CD14-positive monocyte (primary cell): ENCODE data around the gene SKA1. TPM values are rescaled to one million over a fixed set of nuclear protein-coding genes. Genes with fewer than 3 reads are reported as not detected.

ENCODE experiments used
- DNase-seq, 3 donors: peaks; one replicate each; pipeline ENCODE4 v3.0.0-alpha.2; 2011 to 2022
- H2AFZ ChIP-seq: 2 replicates; pipeline ENCODE4 v1.6.0; 2012; ENCODE audit warnings: mild to moderate bottlenecking, low read depth, low read length, inconsistent platforms; ENCODE audit not compliant: insufficient read depth, poor library complexity, severe bottlenecking
- H3K27ac ChIP-seq, 2 donors: 1 replicate in 1 of 2; 2 replicates in 1 of 2; pipeline ENCODE4 v1.5.1; 2012 to 2013; ENCODE audit warnings: low read length in 2 of 2, control low read depth in 1 of 2, inconsistent platforms in 1 of 2, low read depth in 1 of 2, mild to moderate bottlenecking in 1 of 2
- H3K27me3 ChIP-seq, 2 donors: one replicate each; pipeline versions ENCODE4 v1.6.0 to v1.6.1; 2011 to 2013; ENCODE audit warnings: low read length in 2 of 2; ENCODE audit not compliant: control insufficient read depth in 2 of 2, insufficient read depth in 2 of 2
- H3K36me3 ChIP-seq, 2 donors: replicated peaks in 1 of 2; 1 replicate in 1 of 2; 2 replicates in 1 of 2; pipeline versions ENCODE4 v1.5.1 to v1.6.1; 2012 to 2013; ENCODE audit warnings: low read length in 2 of 2, control low read depth in 1 of 2, inconsistent platforms in 1 of 2, mild to moderate bottlenecking in 1 of 2; ENCODE audit not compliant: insufficient read depth in 2 of 2, control insufficient read depth in 1 of 2
- H3K4me1 ChIP-seq, 2 donors: 1 replicate in 1 of 2; 2 replicates in 1 of 2; pipeline versions ENCODE4 v1.5.1 to v1.6.1; 2012 to 2013; ENCODE audit warnings: low read length in 2 of 2, control low read depth in 1 of 2, inconsistent platforms in 1 of 2, mild to moderate bottlenecking in 1 of 2, moderate library complexity in 1 of 2; ENCODE audit not compliant: insufficient read depth in 2 of 2, control insufficient read depth in 1 of 2
- H3K4me2 ChIP-seq: replicated peaks from 2 replicates; pipeline ENCODE3; 2012; ENCODE audit warnings: low read length, moderate library complexity, mild to moderate bottlenecking; ENCODE audit not compliant: poor library complexity, severe bottlenecking; ENCODE audit errors: extremely low read depth
- H3K4me3 ChIP-seq, 3 experiments: fragments of 200-600 bp in 1 of 3; sonication (generic) in 1 of 3; replicated peaks in 1 of 3; 1 replicate in 2 of 3; 2 replicates in 1 of 3; pipeline ENCODE4 v1.5.1; 2011 to 2013; ENCODE audit warnings: low read length in 3 of 3, mild to moderate bottlenecking in 3 of 3, control low read depth in 2 of 3, low read depth in 2 of 3, inconsistent platforms in 1 of 3, moderate library complexity in 1 of 3
- H3K79me2 ChIP-seq: 2 replicates; pipeline ENCODE4 v1.6.0; 2012; ENCODE audit warnings: mild to moderate bottlenecking, control low read depth, inconsistent platforms, low read length, moderate library complexity; ENCODE audit not compliant: insufficient read depth
- H3K9ac ChIP-seq: 2 replicates; pipeline ENCODE4 v1.6.0; 2017; ENCODE audit warnings: low read length, mild to moderate bottlenecking; ENCODE audit not compliant: insufficient read depth, poor library complexity, severe bottlenecking
- H3K9me3 ChIP-seq, 2 donors: replicated peaks in 1 of 2; 1 replicate in 1 of 2; 2 replicates in 1 of 2; pipeline versions ENCODE4 v1.5.1 to v1.6.1; 2012 to 2013; ENCODE audit warnings: low read length in 2 of 2, control low read depth in 1 of 2; ENCODE audit not compliant: control insufficient read depth in 1 of 2, insufficient read depth in 1 of 2
- H4K20me1 ChIP-seq: 2 replicates; pipeline ENCODE4 v1.6.0; 2012; ENCODE audit warnings: mild to moderate bottlenecking, low read length, control low read depth, moderate library complexity; ENCODE audit not compliant: insufficient read depth
- H3K27ac Mint-ChIP-seq, 7 donors: one replicate each; pipeline ENCODE4 v1.8.0; 2020; ENCODE audit warnings: mild to moderate bottlenecking in 7 of 7, mixed read lengths in 7 of 7, moderate library complexity in 6 of 7, inconsistent platforms in 2 of 7
- H3K27me3 Mint-ChIP-seq, 3 donors: one replicate each; pipeline ENCODE4 v1.8.0; 2021 to 2022; ENCODE audit warnings: low read depth in 3 of 3, mild to moderate bottlenecking in 3 of 3, mixed read lengths in 3 of 3, moderate library complexity in 3 of 3, inconsistent platforms in 1 of 3
- H3K36me3 Mint-ChIP-seq, 2 donors: one replicate each; pipeline ENCODE4 v1.8.0; 2020; ENCODE audit warnings: mixed read lengths in 2 of 2, inconsistent platforms in 1 of 2, mild to moderate bottlenecking in 1 of 2
- H3K4me1 Mint-ChIP-seq: one replicate; pipeline ENCODE4 v1.8.0; 2020; ENCODE audit warnings: mild to moderate bottlenecking, mixed read lengths
- H3K4me3 Mint-ChIP-seq, 2 donors: one replicate each; pipeline ENCODE4 v1.8.0; 2020; ENCODE audit warnings: mild to moderate bottlenecking in 2 of 2, mixed read lengths in 2 of 2, moderate library complexity in 1 of 2
- H3K9me3 Mint-ChIP-seq, 7 donors: one replicate each; pipeline ENCODE4 v1.8.0; 2020 to 2022; ENCODE audit warnings: mixed read lengths in 7 of 7, mild to moderate bottlenecking in 6 of 7, moderate library complexity in 6 of 7, inconsistent platforms in 2 of 7
- CTCF ChIP-seq: fragments of 200-600 bp; IDR thresholded peaks from one replicate; pipeline ENCODE4 v1.8.0; 2022; ENCODE audit warnings: antibody characterized with exemption, mild to moderate bottlenecking
- WGBS: methylation state at CpG from one replicate; pipeline ENCODE4 v1.1.5; 2013; ENCODE audit warnings: missing lambda C conversion rate; ENCODE audit not compliant: insufficient coverage; 5-methylcytosine and 5-hydroxymethylcytosine counted together
- intact Hi-C, 2 donors: fragments of 100-400 bp; cut with micrococcal nuclease; formaldehyde crosslinking; loops; one replicate each; pipeline versions ENCODE4 v1.15.0 to v1.15.1; 2023
- polyA plus RNA-seq, 3 donors: library from polyadenylated mRNA; depleted of rRNA in 1 of 3; unstranded in 2 of 3; stranded (reverse) in 1 of 3; fragments of 300-500 nt in 2 of 3; fragments of >200 nt in 1 of 3; fragmentation: Illumina TruSeq in 2 of 3; gene quantifications; 1 replicate in 2 of 3; 2 replicates in 1 of 3; pipeline ENCODE4 v1.2.3, GENCODE V29; 2012 to 2021

The SKA1 gene
- polyA plus RNA-seq, 3 donors = 0.17 TPM; not detected in 2

GRCh38 chr18:50334546-50335152 lies 40.2 kb upstream of the SKA1 start:
- Histone ChIP-seq H3K4me1 (peaks cover 0 to 4% of the 10 kb centered on the region in 2 donors), H3K79me2 (no peaks in the 10 kb centered on the region), H3K27ac (no peak overlapping the region), H3K9ac (no peak overlapping the region), H4K20me1 (no peaks in the 10 kb centered on the region), H3K4me3 (no peak overlapping the region), H2AFZ (no peak overlapping the region), H3K4me2 (no peak overlapping the region), H3K36me3 (no peaks in the 10 kb centered on the region), H3K9me3 (no peaks in the 10 kb centered on the region), H3K27me3 (no peaks in the 10 kb centered on the region)
- Mint-ChIP-seq H3K27me3 (peaks cover 4 to 16% (median 6%) of the 10 kb centered on the region in 3 donors), H3K36me3 (no peaks in the 10 kb centered on the region), H3K27ac (peak overlapping the region in 1 of 7 donors; percentile 6), H3K4me3 (no peak overlapping the region), H3K9me3 (peaks cover 0 to 4% (median 0%) of the 10 kb centered on the region in 7 donors), H3K4me1 (peaks cover 9% of the 10 kb centered on the region)
- no peak for DNase-seq
- 86% methylated on average over 1 of the region's 7 CpGs for WGBS
- intact Hi-C loops = no loop called here
- no peak for TF ChIP-seq CTCF

- no peak overlapping the region for H3K4me3 Mint-ChIP-seq
- peak overlapping the region; percentile 36 for H2AFZ ChIP-seq
- H3K9ac ChIP-seq = no peak overlapping the region
- H3K27ac Mint-ChIP-seq = peak overlapping the region in 1 of 7 donors; percentile 31
- H3K9me3 Mint-ChIP-seq = peaks cover 0 to 6% (median 0%) of the 10 kb centered on the region in 7 donors
- H3K79me2 ChIP-seq = no peaks in the 10 kb centered on the region
- no peaks in the 10 kb centered on the region for H3K27me3 ChIP-seq
- no peaks in the 10 kb centered on the region for H3K36me3 Mint-ChIP-seq
- no peak for TF ChIP-seq CTCF
- 60% methylated on average over 2 of the region's 2 CpGs for WGBS
- peak; percentile 6 to 25 (median 20) for DNase-seq
- H3K4me1 ChIP-seq = peaks cover 0 to 4% of the 10 kb centered on the region in 2 donors
- peaks cover 9% of the 10 kb centered on the region for H3K4me1 Mint-ChIP-seq
- H3K4me3 ChIP-seq = no peak overlapping the region
- peaks cover 0 to 6% of the 10 kb centered on the region in 2 donors for H3K9me3 ChIP-seq
- no peaks in the 10 kb centered on the region for H4K20me1 ChIP-seq
- intact Hi-C loops = no loop called here
- H3K4me2 ChIP-seq = no peak overlapping the region
- H3K36me3 ChIP-seq = no peaks in the 10 kb centered on the region
- H3K27ac ChIP-seq = no peak overlapping the region
- H3K27me3 Mint-ChIP-seq = peaks cover 4 to 8% (median 6%) of the 10 kb centered on the region in 3 donors
Measured at GRCh38 chr18:50338122-50338521, 36.7 kb upstream of the SKA1 start.
